Ishikawa (cell line): ENCODE data around the gene EMILIN1.

Experiments
- CEBPB ChIP-seq: IDR thresholded peaks from 2 replicates; pipeline ENCODE4 v1.6.1; 2012
- CREB1 ChIP-seq: IDR thresholded peaks from 2 replicates; pipeline ENCODE4 v1.6.1; 2012; ENCODE audit warnings: low read depth
- EGR1 ChIP-seq: IDR thresholded peaks from 2 replicates; pipeline ENCODE4 v1.6.1; 2012
- EP300 ChIP-seq: IDR thresholded peaks from 2 replicates; pipeline ENCODE4 v1.6.1; 2012; ENCODE audit warnings: borderline replicate concordance
- FOXM1 ChIP-seq: IDR thresholded peaks from 2 replicates; pipeline ENCODE4 v1.6.1; 2012; ENCODE audit warnings: low read depth, borderline replicate concordance
- MAX ChIP-seq: IDR thresholded peaks from 2 replicates; pipeline ENCODE4 v1.6.1; 2012
- NFIC ChIP-seq: IDR thresholded peaks from 2 replicates; pipeline ENCODE4 v1.6.1; 2012
- RAD21 ChIP-seq: IDR thresholded peaks from 2 replicates; pipeline ENCODE4 v1.6.1; 2012; ENCODE audit warnings: low read depth
- REST ChIP-seq: IDR thresholded peaks from 2 replicates; pipeline ENCODE4 v1.6.1; 2012; ENCODE audit warnings: low read depth, mild to moderate bottlenecking
- TAF1 ChIP-seq: IDR thresholded peaks from 2 replicates; pipeline ENCODE4 v1.6.1; 2012; ENCODE audit warnings: low read depth, mild to moderate bottlenecking
- TCF12 ChIP-seq: IDR thresholded peaks from 2 replicates; pipeline ENCODE4 v1.6.1; 2012; ENCODE audit warnings: low read depth
- TEAD4 ChIP-seq: IDR thresholded peaks from 2 replicates; pipeline ENCODE4 v1.6.1; 2012
- USF1 ChIP-seq: IDR thresholded peaks from 2 replicates; pipeline ENCODE4 v1.6.1; 2012
- YY1 ChIP-seq: IDR thresholded peaks from 2 replicates; pipeline ENCODE4 v1.6.1; 2012; ENCODE audit warnings: low read depth
- ZBTB7A ChIP-seq: IDR thresholded peaks from 2 replicates; pipeline ENCODE4 v1.6.1; 2012; ENCODE audit warnings: low read depth

EMILIN1 gene

GRCh38 chr2:27100036-27100435 is 21.6 kb downstream of the EMILIN1 start:
- TF ChIP-seq FOXM1 (no peak), EP300 (no peak), ZBTB7A (no peak), TAF1 (no peak), RAD21 (no peak), TEAD4 (no peak), EGR1 (no peak), CREB1 (no peak)

- TF ChIP-seq TCF12 (no peak), ZBTB7A (no peak), YY1 (no peak), FOXM1 (no peak), CREB1 (no peak)
Measured at GRCh38 chr2:27102329-27102728, 23.9 kb downstream of the EMILIN1 start.

GRCh38 chr2:27105981-27106380 is 27.6 kb downstream of the EMILIN1 start:
- TF ChIP-seq CEBPB (no peak), REST (no peak), ZBTB7A (no peak), TAF1 (no peak), TCF12 (no peak), FOXM1 (no peak), EP300 (no peak)

GRCh38 chr2:27108221-27108620 is 29.8 kb downstream of the EMILIN1 start:
- TF ChIP-seq USF1 (no peak), CEBPB (no peak), NFIC (no peak), MAX (no peak), ZBTB7A (no peak), TAF1 (no peak), EP300 (no peak), RAD21 (no peak), FOXM1 (no peak), REST (no peak), CREB1 (no peak), TCF12 (no peak), EGR1 (no peak), YY1 (no peak), TEAD4 (no peak)

- no peak for TF ChIP-seq EGR1
- TF ChIP-seq FOXM1: no peak
- TF ChIP-seq TAF1: no peak
- no peak for TF ChIP-seq TEAD4
- no peak for TF ChIP-seq EP300
- no peak for TF ChIP-seq NFIC
- no peak for TF ChIP-seq ZBTB7A
- no peak for TF ChIP-seq CREB1
- no peak for TF ChIP-seq CEBPB
- no peak for TF ChIP-seq RAD21
- no peak for TF ChIP-seq USF1
- no peak for TF ChIP-seq REST
- TF ChIP-seq YY1: no peak
Measured at GRCh38 chr2:27109083-27109482, 30.7 kb downstream of the EMILIN1 start.
